SK-N-SH treated with all-trans-retinoic acid at 6 μM for 48 hours (cell line): ENCODE data around the gene MTAP.

ENCODE experiments used
- ATAC-seq: fragments of 200-7000 bp; cut with Tn5 transposase; 3 replicates; pipeline ENCODE4 v1.9.1; 2020; ENCODE audit warnings: mild to moderate bottlenecking, moderate library complexity
- ARNTL ChIP-seq: fragments of 450-650 bp; formaldehyde crosslinking; IDR thresholded peaks from 2 replicates; pipeline ENCODE4 v1.5.0; 2020; ENCODE audit warnings: low read depth, mild to moderate bottlenecking, moderate library complexity, borderline replicate concordance
- BACH2 ChIP-seq: fragments of 250-450 bp; sonication (Bioruptor Pico); IDR thresholded peaks from 2 replicates; pipeline ENCODE4 v1.9.0; 2021; ENCODE audit warnings: mild to moderate bottlenecking, borderline replicate concordance
- CSDC2 ChIP-seq: fragments of 250-450 bp; sonication (Bioruptor Pico); IDR thresholded peaks from 2 replicates; pipeline ENCODE4 v1.5.0; 2020; ENCODE audit warnings: mild to moderate bottlenecking, moderate library complexity
- ESRRG ChIP-seq: fragments of 250-450 bp; sonication (Bioruptor Pico); IDR thresholded peaks from 2 replicates; pipeline ENCODE4 v1.6.1; 2021; ENCODE audit warnings: mild to moderate bottlenecking
- ISL1 ChIP-seq: fragments of 250-450 bp; sonication (Bioruptor Pico); IDR thresholded peaks from 2 replicates; pipeline ENCODE4 v2.1.2; 2022; ENCODE audit warnings: mild to moderate bottlenecking, moderate library complexity
- OSR1 ChIP-seq: fragments of 250-450 bp; sonication (Bioruptor Pico); IDR thresholded peaks from 2 replicates; pipeline ENCODE4 v1.8.0; 2022; ENCODE audit warnings: moderate library complexity, mild to moderate bottlenecking, inconsistent platforms
- PPARA ChIP-seq: fragments of 250-450 bp; sonication (Bioruptor Pico); IDR thresholded peaks from 2 replicates; pipeline ENCODE4 v1.5.0; 2020; ENCODE audit warnings: mild to moderate bottlenecking, borderline replicate concordance
- RARB ChIP-seq: fragments of 250-450 bp; sonication (Bioruptor Pico); IDR thresholded peaks from 2 replicates; pipeline ENCODE4 v1.8.0; 2021; ENCODE audit warnings: mild to moderate bottlenecking, moderate library complexity
- SNAI2 ChIP-seq: fragments of 250-450 bp; sonication (Bioruptor Pico); IDR thresholded peaks from 2 replicates; pipeline ENCODE4 v1.5.0; 2020; ENCODE audit warnings: mild to moderate bottlenecking, moderate library complexity
- TCF4 ChIP-seq: fragments of 250-450 bp; sonication (Bioruptor Pico); IDR thresholded peaks from 2 replicates; pipeline ENCODE4 v1.8.0; 2021; ENCODE audit warnings: mild to moderate bottlenecking, moderate library complexity, borderline replicate concordance
- TOX ChIP-seq: fragments of 250-450 bp; sonication (Bioruptor Pico); IDR thresholded peaks from 2 replicates; pipeline ENCODE4 v1.8.0; 2021; ENCODE audit warnings: mild to moderate bottlenecking, moderate library complexity, borderline replicate concordance
- ZC3H10 ChIP-seq: fragments of 250-450 bp; sonication (Bioruptor Pico); IDR thresholded peaks from 2 replicates; pipeline ENCODE4 v1.5.1; 2021; ENCODE audit warnings: mild to moderate bottlenecking, moderate library complexity
- ZFP30 ChIP-seq: fragments of 450-650 bp; formaldehyde crosslinking; IDR thresholded peaks from 2 replicates; pipeline ENCODE4 v1.5.0; 2022; ENCODE audit warnings: mild to moderate bottlenecking, moderate library complexity
- ZNF565 ChIP-seq: fragments of 450-650 bp; formaldehyde crosslinking; conservative IDR thresholded peaks from 2 replicates; pipeline ENCODE4 v1.5.0; 2020; ENCODE audit warnings: low read depth, mild to moderate bottlenecking, moderate library complexity
- ZNF70 ChIP-seq: fragments of 450-650 bp; formaldehyde crosslinking; IDR thresholded peaks from 2 replicates; pipeline ENCODE4 v1.5.0; 2020; ENCODE audit warnings: mild to moderate bottlenecking, moderate library complexity
- ZNF8 ChIP-seq: fragments of 450-650 bp; formaldehyde crosslinking; IDR thresholded peaks from 2 replicates; pipeline ENCODE4 v1.5.0; 2020; ENCODE audit warnings: mild to moderate bottlenecking, moderate library complexity
- TF ChIP-seq, protein P1 (sequence below): fragments of 250-450 bp; sonication (Bioruptor Pico); IDR thresholded peaks from 2 replicates; pipeline ENCODE4 v1.8.0; 2020; ENCODE audit warnings: mild to moderate bottlenecking, moderate library complexity, borderline replicate concordance
- TF ChIP-seq, protein P2 (sequence below): fragments of 250-450 bp; sonication (Bioruptor Pico); IDR thresholded peaks from 2 replicates; pipeline ENCODE4 v1.5.0; 2020; ENCODE audit warnings: mild to moderate bottlenecking, moderate library complexity
- TF ChIP-seq, protein P3 (sequence below): fragments of 250-450 bp; sonication (Bioruptor Pico); IDR thresholded peaks from 2 replicates; pipeline ENCODE4 v1.5.1; 2020; ENCODE audit warnings: low read depth, mild to moderate bottlenecking, moderate library complexity
- TF ChIP-seq, protein P4 (sequence below): fragments of 250-450 bp; sonication (Bioruptor Pico); IDR thresholded peaks from 2 replicates; pipeline ENCODE4 v1.5.1; 2021; ENCODE audit warnings: mild to moderate bottlenecking, moderate library complexity
- TF ChIP-seq, protein P5 (sequence below): fragments of 250-450 bp; sonication (Bioruptor Pico); IDR thresholded peaks from 2 replicates; pipeline ENCODE4 v1.8.0; 2021; ENCODE audit warnings: low read depth, mild to moderate bottlenecking, moderate library complexity, borderline replicate concordance

The MTAP gene

DNA sequence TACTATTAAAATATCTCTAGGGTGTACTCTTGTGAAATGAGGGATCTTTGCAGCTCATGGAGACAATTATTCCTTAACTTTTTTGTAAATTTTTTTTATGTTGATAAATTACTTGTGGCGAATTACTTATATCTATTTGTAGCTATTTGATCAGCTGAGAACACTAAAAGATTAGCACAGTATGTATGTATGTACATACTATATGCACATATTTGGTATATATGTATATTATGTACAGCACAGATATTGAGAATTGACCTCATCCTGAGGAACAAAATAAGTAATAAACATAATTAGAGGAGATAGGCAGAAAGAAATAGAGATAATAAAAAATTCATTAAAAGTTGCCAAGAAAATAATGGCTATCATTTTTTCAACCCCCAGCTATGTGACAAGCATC, 180.0 kb downstream of the MTAP start:
- ATAC-seq: no peak
- TF ChIP-seq BACH2 (no peak), PPARA (no peak), OSR1 (CRISPR knock-in tag) (no peak), ZNF8 (CRISPR knock-in tag) (no peak), ESRRG (CRISPR knock-in tag) (no peak), ZFP30 (no peak), TOX (no peak), ZNF565 (no peak)
- TF ChIP-seq, protein P1, sequence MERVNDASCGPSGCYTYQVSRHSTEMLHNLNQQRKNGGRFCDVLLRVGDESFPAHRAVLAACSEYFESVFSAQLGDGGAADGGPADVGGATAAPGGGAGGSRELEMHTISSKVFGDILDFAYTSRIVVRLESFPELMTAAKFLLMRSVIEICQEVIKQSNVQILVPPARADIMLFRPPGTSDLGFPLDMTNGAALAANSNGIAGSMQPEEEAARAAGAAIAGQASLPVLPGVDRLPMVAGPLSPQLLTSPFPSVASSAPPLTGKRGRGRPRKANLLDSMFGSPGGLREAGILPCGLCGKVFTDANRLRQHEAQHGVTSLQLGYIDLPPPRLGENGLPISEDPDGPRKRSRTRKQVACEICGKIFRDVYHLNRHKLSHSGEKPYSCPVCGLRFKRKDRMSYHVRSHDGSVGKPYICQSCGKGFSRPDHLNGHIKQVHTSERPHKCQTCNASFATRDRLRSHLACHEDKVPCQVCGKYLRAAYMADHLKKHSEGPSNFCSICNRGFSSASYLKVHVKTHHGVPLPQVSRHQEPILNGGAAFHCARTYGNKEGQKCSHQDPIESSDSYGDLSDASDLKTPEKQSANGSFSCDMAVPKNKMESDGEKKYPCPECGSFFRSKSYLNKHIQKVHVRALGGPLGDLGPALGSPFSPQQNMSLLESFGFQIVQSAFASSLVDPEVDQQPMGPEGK (CRISPR knock-in tag): no peak
- TF ChIP-seq, protein P2, sequence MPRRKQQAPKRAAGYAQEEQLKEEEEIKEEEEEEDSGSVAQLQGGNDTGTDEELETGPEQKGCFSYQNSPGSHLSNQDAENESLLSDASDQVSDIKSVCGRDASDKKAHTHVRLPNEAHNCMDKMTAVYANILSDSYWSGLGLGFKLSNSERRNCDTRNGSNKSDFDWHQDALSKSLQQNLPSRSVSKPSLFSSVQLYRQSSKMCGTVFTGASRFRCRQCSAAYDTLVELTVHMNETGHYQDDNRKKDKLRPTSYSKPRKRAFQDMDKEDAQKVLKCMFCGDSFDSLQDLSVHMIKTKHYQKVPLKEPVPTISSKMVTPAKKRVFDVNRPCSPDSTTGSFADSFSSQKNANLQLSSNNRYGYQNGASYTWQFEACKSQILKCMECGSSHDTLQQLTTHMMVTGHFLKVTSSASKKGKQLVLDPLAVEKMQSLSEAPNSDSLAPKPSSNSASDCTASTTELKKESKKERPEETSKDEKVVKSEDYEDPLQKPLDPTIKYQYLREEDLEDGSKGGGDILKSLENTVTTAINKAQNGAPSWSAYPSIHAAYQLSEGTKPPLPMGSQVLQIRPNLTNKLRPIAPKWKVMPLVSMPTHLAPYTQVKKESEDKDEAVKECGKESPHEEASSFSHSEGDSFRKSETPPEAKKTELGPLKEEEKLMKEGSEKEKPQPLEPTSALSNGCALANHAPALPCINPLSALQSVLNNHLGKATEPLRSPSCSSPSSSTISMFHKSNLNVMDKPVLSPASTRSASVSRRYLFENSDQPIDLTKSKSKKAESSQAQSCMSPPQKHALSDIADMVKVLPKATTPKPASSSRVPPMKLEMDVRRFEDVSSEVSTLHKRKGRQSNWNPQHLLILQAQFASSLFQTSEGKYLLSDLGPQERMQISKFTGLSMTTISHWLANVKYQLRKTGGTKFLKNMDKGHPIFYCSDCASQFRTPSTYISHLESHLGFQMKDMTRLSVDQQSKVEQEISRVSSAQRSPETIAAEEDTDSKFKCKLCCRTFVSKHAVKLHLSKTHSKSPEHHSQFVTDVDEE: no peak
- TF ChIP-seq, protein P3, sequence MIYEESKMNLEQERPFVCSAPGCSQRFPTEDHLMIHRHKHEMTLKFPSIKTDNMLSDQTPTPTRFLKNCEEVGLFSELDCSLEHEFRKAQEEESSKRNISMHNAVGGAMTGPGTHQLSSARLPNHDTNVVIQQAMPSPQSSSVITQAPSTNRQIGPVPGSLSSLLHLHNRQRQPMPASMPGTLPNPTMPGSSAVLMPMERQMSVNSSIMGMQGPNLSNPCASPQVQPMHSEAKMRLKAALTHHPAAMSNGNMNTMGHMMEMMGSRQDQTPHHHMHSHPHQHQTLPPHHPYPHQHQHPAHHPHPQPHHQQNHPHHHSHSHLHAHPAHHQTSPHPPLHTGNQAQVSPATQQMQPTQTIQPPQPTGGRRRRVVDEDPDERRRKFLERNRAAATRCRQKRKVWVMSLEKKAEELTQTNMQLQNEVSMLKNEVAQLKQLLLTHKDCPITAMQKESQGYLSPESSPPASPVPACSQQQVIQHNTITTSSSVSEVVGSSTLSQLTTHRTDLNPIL (CRISPR knock-in tag): no peak
- TF ChIP-seq, all 23 proteins: peak for 0

DNA sequence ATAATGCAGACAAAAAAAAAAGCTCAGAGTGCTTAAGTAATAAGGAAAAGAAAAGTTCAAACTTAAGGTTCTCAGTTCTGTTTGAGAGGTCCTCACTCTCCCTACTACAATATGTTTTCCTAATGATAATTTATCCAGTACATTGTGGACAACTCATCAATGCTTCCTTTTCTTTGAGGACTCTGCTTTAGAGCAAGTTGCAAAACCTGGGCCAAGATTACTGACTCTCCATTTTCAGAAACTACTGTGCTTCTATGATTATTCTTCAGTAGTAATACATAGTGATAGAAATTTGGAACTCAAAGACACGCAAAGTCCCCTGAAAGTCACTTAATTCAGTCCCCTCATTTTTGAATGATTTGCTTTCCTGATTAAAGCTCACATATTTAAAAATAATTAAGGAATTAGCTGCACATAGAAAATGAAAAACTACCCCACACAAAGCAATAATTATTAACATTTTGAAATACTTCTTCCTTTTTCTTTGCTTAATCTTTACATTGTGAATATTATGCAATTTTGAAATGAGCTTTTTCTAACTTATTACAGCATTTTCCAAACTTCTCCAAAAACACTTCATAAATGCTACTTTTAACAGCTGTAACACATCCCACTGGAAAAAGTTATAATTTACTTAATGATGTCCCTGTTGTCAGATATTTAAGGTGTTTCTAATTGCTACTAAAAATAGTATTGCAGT, 180.6 kb downstream of the MTAP start:
- no peak for TF ChIP-seq ZC3H10
- no peak for ATAC-seq

DNA sequence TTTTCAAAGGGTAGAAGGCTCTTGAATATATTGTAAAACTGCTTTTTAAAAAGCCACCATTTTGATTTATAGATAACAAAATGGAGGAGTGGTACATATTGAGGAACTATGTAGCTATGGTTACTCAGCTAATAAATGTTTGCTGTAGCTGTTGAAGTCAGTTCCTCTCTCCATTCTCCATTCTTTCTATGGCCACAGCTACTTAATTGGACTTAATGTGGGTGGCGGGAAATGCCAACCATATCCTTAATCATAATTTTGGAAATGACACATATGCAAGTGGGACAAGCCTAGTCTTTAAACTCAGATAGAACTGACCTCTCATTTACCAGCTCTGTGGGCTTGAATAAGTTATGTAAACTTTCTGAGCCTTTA, 181.1 kb downstream of the MTAP start:
- TF ChIP-seq OSR1 (CRISPR knock-in tag): no peak
- no peak for TF ChIP-seq ARNTL
- TF ChIP-seq TCF4 (CRISPR knock-in tag): no peak
- TF ChIP-seq, protein P4, sequence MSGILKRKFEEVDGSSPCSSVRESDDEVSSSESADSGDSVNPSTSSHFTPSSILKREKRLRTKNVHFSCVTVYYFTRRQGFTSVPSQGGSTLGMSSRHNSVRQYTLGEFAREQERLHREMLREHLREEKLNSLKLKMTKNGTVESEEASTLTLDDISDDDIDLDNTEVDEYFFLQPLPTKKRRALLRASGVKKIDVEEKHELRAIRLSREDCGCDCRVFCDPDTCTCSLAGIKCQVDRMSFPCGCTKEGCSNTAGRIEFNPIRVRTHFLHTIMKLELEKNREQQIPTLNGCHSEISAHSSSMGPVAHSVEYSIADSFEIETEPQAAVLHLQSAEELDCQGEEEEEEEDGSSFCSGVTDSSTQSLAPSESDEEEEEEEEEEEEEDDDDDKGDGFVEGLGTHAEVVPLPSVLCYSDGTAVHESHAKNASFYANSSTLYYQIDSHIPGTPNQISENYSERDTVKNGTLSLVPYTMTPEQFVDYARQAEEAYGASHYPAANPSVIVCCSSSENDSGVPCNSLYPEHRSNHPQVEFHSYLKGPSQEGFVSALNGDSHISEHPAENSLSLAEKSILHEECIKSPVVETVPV (CRISPR knock-in tag): no peak
- no peak for TF ChIP-seq ISL1 (CRISPR knock-in tag)
- TF ChIP-seq, protein P5, sequence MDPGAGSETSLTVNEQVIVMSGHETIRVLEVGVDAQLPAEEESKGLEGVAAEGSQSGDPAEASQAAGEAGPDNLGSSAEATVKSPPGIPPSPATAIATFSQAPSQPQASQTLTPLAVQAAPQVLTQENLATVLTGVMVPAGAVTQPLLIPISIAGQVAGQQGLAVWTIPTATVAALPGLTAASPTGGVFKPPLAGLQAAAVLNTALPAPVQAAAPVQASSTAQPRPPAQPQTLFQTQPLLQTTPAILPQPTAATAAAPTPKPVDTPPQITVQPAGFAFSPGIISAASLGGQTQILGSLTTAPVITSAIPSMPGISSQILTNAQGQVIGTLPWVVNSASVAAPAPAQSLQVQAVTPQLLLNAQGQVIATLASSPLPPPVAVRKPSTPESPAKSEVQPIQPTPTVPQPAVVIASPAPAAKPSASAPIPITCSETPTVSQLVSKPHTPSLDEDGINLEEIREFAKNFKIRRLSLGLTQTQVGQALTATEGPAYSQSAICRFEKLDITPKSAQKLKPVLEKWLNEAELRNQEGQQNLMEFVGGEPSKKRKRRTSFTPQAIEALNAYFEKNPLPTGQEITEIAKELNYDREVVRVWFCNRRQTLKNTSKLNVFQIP (CRISPR knock-in tag): no peak
- no peak for TF ChIP-seq ZNF70 (CRISPR knock-in tag)
- TF ChIP-seq TOX: no peak
- TF ChIP-seq, protein P2: no peak
- TF ChIP-seq, protein P3 (CRISPR knock-in tag): no peak
- no peak for TF ChIP-seq CSDC2 (CRISPR knock-in tag)
- no peak for TF ChIP-seq RARB (CRISPR knock-in tag)
- TF ChIP-seq ZNF565: no peak
- no peak for TF ChIP-seq ZC3H10
- no peak for TF ChIP-seq ZNF8 (CRISPR knock-in tag)
- no peak for TF ChIP-seq ESRRG (CRISPR knock-in tag)
- TF ChIP-seq SNAI2 (CRISPR knock-in tag): no peak
- TF ChIP-seq ZFP30: no peak
- TF ChIP-seq PPARA: no peak
- TF ChIP-seq, protein P1 (CRISPR knock-in tag): no peak
- no peak for ATAC-seq
